Tibial artery (tissue), 4 donors: Measurements from ENCODE around the gene KNDC1.

ENCODE experiments used
- DNase-seq, 2 donors: peaks; one replicate each; pipeline ENCODE4 v3.0.0-alpha.2; 2019
- H3K27ac ChIP-seq, 2 donors: fragments of 200-600 bp; sonication (generic) in 1 of 2; 1 replicate in 1 of 2; 2 replicates in 1 of 2; pipeline ENCODE4 v1.5.1; 2018 to 2019; ENCODE audit warnings: mild to moderate bottlenecking in 1 of 2
- H3K27me3 ChIP-seq, 2 donors: fragments of 200-600 bp; sonication (generic) in 1 of 2; one replicate each; pipeline versions ENCODE4 v1.5.1 to v1.6.0; 2016 to 2019
- H3K36me3 ChIP-seq, 3 donors: fragments of 200-600 bp; sonication (generic) in 2 of 3; one replicate each; pipeline ENCODE4 v1.5.1; 2016 to 2019; ENCODE audit warnings: mild to moderate bottlenecking in 2 of 3
- H3K4me1 ChIP-seq, 4 donors: fragments of 200-600 bp; sonication (generic) in 2 of 4; 1 replicate in 3 of 4; 2 replicates in 1 of 4; pipeline ENCODE4 v1.5.1; 2016 to 2019
- H3K4me3 ChIP-seq, 2 donors: fragments of 200-600 bp; sonication (generic) in 1 of 2; 1 replicate in 1 of 2; 2 replicates in 1 of 2; pipeline ENCODE4 v1.5.1; 2018 to 2019; ENCODE audit warnings: mild to moderate bottlenecking in 2 of 2
- H3K9me3 ChIP-seq, 3 donors: fragments of 200-600 bp; sonication (generic) in 1 of 3; one replicate each; pipeline ENCODE4 v1.5.1; 2016 to 2019
- intact Hi-C: fragments of 100-400 bp; cut with DNase I; formaldehyde crosslinking; loops from one replicate; pipeline ENCODE4 v1.15.0; 2023; ENCODE audit warnings: low total_unique reads
- TF ChIP-seq, protein P1 (sequence below), 2 experiments: fragments of 200-600 bp in 1 of 2; fragments of 450-650 bp in 1 of 2; IDR thresholded peaks; one replicate each; pipeline ENCODE4 v1.5.1; 2017 to 2019; ENCODE audit warnings: antibody characterized with exemption in 2 of 2, mild to moderate bottlenecking in 1 of 2, moderate library complexity in 1 of 2

KNDC1 gene

DNA sequence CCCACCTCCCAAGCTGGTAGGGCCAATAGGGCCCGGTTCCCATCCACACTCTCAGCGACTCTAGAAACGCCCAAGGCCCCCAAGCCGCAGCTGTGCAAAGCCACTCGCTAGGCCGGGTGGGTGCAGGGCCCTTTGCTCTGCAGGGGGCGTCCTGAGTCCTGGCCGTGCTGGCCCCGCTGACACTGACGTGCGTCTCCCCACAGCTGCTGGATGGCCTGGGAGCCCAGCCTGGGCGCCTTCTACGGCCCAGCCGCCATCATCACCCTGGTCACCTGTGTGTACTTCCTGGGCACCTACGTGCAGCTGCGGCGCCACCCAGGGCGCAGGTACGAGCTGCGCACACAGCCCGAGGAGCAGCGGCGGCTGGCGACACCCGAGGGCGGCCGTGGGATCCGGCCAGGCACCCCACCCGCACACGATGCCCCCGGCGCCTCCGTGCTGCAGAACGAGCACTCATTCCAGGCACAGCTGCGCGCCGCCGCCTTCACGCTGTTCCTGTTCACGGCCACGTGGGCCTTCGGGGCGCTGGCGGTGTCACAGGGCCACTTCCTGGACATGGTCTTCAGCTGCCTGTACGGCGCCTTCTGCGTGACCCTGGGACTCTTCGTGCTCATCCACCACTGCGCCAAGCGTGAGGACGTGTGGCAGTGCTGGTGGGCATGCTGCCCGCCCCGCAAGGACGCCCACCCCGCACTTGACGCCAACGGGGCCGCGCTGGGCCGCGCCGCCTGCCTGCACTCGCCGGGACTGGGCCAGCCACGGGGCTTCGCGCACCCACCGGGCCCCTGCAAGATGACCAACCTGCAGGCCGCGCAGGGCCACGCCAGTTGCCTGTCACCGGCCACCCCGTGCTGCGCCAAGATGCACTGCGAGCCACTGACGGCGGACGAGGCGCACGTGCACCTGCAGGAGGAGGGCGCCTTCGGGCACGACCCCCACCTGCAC is 31.6 kb upstream of the KNDC1 start:
- intact Hi-C loops: no loop called here
- peak in 1 of 2 donors; percentile 56 for DNase-seq
- Histone ChIP-seq H3K27me3 (peaks cover 0 to 38% of the 10 kb centered on the region in 2 donors), H3K9me3 (no peaks in the 10 kb centered on the region), H3K4me3 (no peak overlapping the region), H3K27ac (no peak overlapping the region), H3K36me3 (no peaks in the 10 kb centered on the region), H3K4me1 (no peaks in the 10 kb centered on the region)
- TF ChIP-seq, protein P1, sequence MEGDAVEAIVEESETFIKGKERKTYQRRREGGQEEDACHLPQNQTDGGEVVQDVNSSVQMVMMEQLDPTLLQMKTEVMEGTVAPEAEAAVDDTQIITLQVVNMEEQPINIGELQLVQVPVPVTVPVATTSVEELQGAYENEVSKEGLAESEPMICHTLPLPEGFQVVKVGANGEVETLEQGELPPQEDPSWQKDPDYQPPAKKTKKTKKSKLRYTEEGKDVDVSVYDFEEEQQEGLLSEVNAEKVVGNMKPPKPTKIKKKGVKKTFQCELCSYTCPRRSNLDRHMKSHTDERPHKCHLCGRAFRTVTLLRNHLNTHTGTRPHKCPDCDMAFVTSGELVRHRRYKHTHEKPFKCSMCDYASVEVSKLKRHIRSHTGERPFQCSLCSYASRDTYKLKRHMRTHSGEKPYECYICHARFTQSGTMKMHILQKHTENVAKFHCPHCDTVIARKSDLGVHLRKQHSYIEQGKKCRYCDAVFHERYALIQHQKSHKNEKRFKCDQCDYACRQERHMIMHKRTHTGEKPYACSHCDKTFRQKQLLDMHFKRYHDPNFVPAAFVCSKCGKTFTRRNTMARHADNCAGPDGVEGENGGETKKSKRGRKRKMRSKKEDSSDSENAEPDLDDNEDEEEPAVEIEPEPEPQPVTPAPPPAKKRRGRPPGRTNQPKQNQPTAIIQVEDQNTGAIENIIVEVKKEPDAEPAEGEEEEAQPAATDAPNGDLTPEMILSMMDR (IDR thresholded peaks at IDR 0.05): no peak

GRCh38 chr10:133129071-133129858 is 30.8 kb upstream of the KNDC1 start:
- no peak overlapping the region for H3K4me3 ChIP-seq
- no peaks in the 10 kb centered on the region for H3K9me3 ChIP-seq
- no peaks in the 10 kb centered on the region for H3K36me3 ChIP-seq
- H3K27ac ChIP-seq: no peak overlapping the region
- peak in 1 of 2 donors; percentile 12 for DNase-seq
- H3K27me3 ChIP-seq: peaks cover 0 to 29% of the 10 kb centered on the region in 2 donors
- H3K4me1 ChIP-seq: no peaks in the 10 kb centered on the region
- TF ChIP-seq, protein P1 (IDR thresholded peaks at IDR 0.05): no peak
- intact Hi-C loops: no loop called here

GRCh38 chr10:133129859-133130495 is 30.0 kb upstream of the KNDC1 start:
- peak in 1 of 2 donors; percentile 14 for DNase-seq
- Histone ChIP-seq H3K27me3 (peaks cover 0 to 22% of the 10 kb centered on the region in 2 donors), H3K36me3 (no peaks in the 10 kb centered on the region), H3K27ac (no peak overlapping the region), H3K4me1 (no peaks in the 10 kb centered on the region), H3K4me3 (no peak overlapping the region), H3K9me3 (no peaks in the 10 kb centered on the region)
- intact Hi-C loops: no loop called here
- TF ChIP-seq, protein P1 (IDR thresholded peaks at IDR 0.05): no peak

GRCh38 chr10:133130602-133131001 is 29.4 kb upstream of the KNDC1 start:
- Histone ChIP-seq H3K4me3 (no peak overlapping the region), H3K27ac (no peak overlapping the region), H3K9me3 (no peaks in the 10 kb centered on the region), H3K36me3 (no peaks in the 10 kb centered on the region), H3K4me1 (no peaks in the 10 kb centered on the region), H3K27me3 (peaks cover 0 to 16% of the 10 kb centered on the region in 2 donors)
- intact Hi-C loops: no loop called here
- TF ChIP-seq, protein P1 (IDR thresholded peaks at IDR 0.05): no peak
- DNase-seq: peak in 1 of 2 donors; percentile 4

DNA sequence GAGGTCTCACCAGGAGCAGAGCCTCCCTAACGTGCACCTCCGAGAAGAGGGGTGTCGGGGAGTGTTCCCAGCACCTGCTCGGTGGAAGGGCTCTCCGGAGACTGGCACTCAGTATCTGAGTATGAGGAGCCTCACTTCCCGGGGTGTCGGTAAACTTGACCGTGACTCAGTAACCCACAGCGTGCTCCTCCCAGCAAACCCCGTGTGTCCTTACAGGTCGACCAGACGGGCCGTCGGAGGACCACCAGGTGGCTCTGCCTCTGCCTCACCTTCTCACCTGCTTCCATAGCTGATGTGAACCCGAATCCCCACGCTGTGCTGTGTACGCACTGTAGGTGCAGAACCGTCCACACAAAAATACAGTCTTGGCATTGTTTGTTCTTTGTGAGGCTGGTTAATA is 29.0 kb upstream of the KNDC1 start:
- H3K27me3 ChIP-seq: peaks cover 0 to 11% of the 10 kb centered on the region in 2 donors
- no peak overlapping the region for H3K4me3 ChIP-seq
- H3K9me3 ChIP-seq: no peaks in the 10 kb centered on the region
- TF ChIP-seq, protein P1 (IDR thresholded peaks at IDR 0.05): no peak
- intact Hi-C loops: no loop called here
- no peaks in the 10 kb centered on the region for H3K4me1 ChIP-seq
- no peak overlapping the region for H3K27ac ChIP-seq
- no peaks in the 10 kb centered on the region for H3K36me3 ChIP-seq
- peak in 1 of 2 donors; percentile 6 for DNase-seq
